T47D (cell line): ENCODE data around the gene PIANP.
A peak's percentile ranks its signal among the peaks of the same experiment; 100 is the strongest.
"Not testable (repeated sequence)": the region's sequence is repeated elsewhere in the genome, so short reads cannot be mapped to it uniquely, and the experiment has no call there.

Source experiments
- DNase-seq, 2 experiments: peaks; one replicate each; pipeline versions ENCODE4 v3.0.0 to v3.0.0-alpha.2; 2011 to 2012; ENCODE audit warnings: low read depth in 1 of 2, low spot score in 1 of 2
- JUND ChIP-seq: IDR thresholded peaks from 2 replicates; pipeline ENCODE4 v1.6.1; 2012; ENCODE audit warnings: low read depth
- in situ Hi-C: cut with HindIII; loops from 2 replicates; pipeline ENCODE4 v1.10.0; 2016; ENCODE audit warnings: low sequenced_read_pairs, low pct_unique_long_range_greater_than_20kb

PIANP gene

DNA sequence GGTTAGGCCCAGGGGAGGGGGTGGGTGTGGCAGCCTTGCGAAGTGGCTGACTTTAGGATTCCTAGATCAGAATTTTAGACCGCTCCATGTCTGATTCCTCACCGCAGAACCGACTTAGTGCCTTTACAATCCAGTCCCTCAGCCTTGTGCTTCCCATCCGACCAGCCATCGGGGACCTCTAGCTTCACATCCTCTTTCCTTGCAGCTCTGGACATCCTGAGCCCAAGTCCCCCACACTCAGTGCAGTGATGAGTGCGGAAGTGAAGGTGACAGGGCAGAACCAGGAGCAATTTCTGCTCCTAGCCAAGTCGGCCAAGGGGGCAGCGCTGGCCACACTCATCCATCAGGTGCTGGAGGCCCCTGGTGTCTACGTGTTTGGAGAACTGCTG, 23.8 kb upstream of the PIANP start:
- in situ Hi-C loops: no loop called here
- TF ChIP-seq JUND: no peak
- DNase-seq: no peak

DNA sequence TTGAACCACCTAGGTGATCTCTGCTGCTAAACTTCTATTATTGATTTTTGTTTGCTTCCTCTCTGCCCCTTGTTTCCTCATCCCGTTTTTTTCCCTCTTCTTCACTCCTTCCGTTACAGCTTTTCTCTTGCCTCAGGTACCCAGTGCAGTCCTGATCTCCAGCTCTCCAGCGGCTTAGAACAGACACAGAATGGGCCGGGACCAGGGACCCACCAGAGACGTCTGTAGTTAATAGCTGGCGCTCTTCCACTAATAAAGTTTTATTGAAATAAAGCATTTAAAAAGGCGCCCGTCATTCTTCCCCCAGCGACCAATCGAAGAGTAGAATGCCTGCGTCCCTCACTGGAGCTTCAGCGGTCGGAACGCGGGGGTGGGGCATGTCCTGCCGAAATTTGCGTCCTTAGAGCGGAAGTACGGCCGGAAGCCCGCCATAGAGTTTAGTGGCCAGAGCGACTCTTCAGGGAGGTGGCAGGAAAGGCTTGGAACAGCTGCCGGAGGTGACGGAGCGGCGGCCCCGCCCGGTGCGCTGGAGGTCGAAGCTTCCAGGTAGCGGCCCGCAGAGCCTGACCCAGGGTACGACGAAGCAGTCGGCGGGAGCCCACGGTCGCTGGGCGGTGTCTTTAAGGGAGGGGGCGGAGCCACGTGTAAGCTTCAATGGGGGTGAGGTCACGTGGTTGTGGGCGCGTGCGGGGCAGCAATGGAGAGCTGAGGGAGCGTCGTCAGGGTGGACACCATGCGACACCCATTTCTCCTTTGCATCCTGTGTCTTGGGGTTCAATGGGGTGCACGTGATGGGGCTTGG, 23.2 kb upstream of the PIANP start, which contains the start of gene COPS7A:
COPS7A (plus strand) TSS at position 440 of the 802 bp plus-strand sequence. CDS start 611 bp downstream, outside the sequence.
- in situ Hi-C loops: no loop called here
- DNase-seq: peak; percentile 64 to 94
- no peak for TF ChIP-seq JUND

DNA sequence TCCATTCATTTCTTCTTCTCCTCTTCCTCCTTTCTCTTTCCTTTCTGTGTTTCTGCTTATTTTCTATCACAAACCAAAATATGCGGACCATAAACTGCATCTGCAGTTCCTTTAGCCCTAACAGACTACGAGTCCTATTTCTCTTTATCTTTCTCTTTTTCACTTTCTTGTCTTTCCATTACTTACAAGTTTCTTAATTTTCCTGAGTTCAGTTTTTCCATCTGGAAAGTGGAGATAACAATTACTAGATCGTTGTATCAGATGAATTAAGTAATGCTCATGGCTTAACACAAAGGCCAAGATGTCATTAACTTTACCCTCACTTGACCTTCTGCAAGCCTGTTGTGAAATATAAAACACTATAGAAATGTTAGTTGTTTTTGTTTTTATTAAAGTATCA, 22.2 kb upstream of the PIANP start:
- no peak for TF ChIP-seq JUND
- in situ Hi-C loops: no loop called here
- no peak for DNase-seq

DNA sequence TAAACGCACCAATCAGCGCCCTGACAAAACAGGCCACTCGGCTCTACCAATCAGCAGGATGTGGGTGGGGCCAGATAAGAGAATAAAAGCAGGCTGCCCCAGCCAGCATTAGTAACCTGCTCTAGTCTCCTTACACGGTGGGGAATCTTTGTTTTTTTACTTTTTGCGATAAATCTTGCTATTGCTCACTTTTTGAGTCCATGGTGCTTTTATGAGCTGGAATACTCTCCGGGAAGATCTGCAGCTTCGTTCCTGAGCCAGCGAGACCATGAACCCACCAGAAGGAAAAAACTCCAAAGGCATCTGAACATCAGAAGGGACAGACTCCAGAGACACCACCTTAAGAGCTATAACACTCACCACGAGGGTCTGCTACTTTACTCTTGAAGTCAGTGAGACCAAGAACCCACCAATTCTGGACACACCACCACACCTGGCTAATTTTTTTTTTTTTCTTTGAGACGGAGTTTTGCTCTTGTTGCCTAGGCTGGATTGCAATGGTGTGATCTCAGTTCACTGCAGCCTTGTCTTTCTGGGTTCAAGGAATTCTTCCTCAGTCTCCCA, 16.3 kb upstream of the PIANP start:
- DNase-seq: no peak
- in situ Hi-C loops: no loop called here
- TF ChIP-seq JUND: no peak

DNA sequence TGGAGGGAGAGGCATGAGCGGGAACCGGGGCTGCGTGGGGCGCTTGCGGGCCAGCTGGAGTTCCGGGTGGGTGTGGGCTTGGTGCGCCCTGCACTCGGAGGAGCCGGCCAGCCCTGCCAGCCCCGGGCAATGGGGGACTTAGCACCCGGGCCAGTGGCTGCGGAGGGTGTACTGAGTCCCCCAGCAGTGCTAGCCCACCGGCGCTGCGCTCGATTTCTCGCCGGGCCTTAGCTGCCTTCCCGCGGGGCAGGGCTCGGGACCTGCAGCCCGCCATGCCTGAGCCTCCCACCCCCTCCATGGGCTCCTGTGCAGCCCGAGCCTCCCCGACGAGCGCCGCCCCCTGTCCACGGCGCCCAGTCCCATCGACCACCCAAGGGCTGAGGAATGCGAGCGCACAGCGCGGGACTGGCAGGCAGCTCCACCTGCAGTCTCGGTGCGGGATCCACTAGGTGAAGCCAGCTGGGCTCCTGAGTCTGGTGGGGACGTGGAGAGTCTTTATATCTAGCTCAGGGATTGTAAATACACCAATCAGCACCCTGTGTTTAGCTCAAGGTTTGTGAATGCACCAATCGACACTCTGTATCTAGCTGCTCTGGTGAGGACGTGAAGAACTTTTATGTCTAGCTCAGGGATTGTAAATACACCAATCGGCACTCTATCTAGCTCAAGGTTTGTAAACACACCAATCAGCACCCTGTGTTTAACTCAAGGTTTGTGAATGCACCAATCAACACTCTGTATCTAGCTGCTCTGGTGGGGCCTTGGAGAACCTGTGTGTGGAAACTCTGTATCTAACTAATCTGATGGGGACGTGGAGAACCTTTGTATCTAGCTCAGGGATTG, 15.6 kb upstream of the PIANP start:
- DNase-seq, in situ Hi-C loops: not testable (repeated sequence)

DNA sequence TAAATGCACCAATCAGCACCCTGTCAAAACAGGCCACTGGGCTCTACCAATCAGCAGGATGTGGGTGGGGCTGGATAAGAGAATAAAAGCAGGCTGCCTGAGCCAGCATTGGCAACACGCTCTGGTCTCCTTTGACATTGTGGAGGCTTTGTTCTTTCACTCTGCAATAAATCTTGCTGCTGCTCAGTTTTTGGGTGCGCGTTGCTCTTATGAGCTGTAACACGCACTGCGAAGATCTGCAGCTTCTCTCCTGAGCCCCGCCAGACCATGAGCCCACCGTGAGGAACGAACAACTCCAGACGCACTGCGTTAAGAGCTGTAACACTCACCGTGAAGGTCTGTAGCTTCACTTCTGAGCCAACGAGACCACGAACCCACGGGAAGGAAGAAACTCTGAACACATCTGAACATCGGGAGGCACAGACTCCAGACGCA, 8.4 kb upstream of the PIANP start:
- no peak for DNase-seq
- no peak for TF ChIP-seq JUND
- in situ Hi-C loops: no loop called here

DNA sequence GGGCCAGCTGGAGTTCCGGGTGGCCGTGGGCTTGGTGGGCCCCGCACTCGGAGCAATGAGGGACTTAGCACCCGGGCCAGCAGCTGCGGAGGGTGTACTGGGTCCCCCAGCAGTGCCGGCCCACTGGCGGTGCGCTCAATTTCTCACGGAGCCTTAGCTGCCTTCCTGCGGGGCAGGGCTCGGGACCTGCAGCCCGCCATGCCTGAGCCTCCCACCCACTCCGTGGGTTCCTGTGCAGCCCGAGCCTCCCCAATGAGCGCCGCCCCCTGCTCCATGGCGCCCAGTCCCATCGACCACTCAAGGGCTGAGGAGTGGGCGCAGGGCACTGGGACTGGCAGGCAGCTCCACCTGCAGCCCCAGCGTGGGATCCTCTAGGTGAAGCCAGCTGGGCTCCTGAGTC, 7.7 kb upstream of the PIANP start:
- DNase-seq, in situ Hi-C loops: not testable (repeated sequence)

DNA sequence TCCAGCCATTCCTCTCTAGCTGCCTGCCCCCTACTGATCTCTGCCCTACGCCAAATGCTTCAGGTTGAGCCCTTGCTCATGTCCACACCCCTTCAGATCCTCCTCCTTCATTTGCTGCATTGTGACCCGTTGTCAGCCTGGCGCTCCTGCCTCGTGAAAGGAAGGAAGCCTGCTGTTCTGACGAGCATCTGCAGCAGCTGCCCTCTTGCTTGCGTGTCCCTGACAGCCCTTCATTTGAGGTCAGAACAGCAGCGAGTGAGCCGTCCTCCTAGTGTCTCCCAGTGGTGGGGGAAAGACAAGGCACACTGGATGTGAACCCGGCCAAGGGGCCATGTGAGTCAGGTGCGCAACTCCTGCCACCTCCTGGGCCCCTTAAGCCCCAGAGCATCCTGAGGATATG, 3.0 kb upstream of the PIANP start:
- DNase-seq: peak in 1 of 2 experiments; percentile 3
- in situ Hi-C loops: no loop called here
- no peak for TF ChIP-seq JUND

DNA sequence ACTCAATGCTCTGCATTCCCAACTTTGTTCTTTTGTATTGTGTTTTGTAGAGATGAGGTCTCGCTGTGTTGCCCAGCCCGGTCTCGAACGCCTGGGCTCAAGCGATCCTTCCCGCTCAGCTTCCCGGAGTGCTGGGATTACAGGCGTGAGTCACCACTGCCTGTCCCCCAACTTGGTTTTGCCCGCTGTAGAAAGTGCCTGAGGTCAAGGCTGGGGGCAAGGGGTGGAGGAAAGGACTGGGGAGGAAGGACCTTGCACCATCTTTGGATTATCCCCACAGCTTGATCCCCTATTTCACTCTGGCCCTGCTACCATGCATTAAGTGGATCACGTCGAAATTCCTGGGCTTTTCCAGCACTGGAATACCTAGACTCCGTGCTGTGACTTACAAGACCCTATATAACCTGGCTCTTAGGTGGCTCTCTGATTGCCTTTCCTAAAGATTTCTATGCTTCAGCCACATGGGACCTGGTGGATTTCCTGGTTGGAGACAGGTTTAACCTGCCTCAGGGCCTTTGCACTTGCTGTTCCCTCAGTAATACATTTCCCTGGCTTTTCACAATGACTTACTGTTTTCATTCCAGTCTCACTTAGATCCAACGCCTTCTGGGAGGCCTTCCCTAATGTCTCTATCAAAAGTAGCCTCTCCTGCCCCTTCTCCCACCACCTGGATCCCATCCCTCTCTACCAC, 608 bp upstream of the PIANP start:
- peak in 1 of 2 experiments; percentile 3 for DNase-seq
- in situ Hi-C loops: no loop called here

DNA sequence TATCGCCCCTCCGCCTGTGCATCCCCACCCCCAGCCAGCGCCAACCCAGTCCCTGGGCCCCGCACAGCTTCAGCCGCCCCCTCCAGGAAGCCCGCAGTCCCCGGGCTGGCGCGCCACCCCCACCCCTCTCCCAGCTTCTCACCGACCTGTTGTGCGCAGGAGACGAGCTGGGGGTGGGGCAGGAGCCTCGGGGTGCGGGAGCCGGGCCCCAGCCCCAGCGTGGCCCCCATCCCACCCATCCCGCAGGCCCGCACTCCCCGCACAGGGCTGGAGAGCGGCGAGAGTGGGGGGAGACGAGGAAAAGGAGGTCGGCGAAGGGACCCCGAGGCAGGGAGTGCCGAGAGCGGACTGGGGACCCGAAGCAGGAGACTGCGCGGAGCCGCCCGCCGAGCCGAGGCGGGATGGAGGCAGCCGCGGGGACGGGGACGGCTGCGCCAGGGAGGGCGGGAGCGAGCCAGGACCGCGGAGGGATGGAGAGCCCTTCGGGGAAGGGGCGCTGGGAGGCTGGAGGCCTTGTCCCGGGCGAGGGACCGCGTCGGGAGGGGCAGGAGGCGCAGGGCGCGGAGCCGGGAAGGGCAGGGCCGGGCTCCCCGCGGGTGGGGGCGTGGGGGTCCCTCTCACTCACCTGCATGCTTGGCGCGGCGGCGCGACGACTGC, 498 bp downstream of the PIANP start:
- in situ Hi-C loops: no loop called here
- no peak for DNase-seq

More for the DNA sequence above, 608 bp upstream of the PIANP start:
- TF ChIP-seq JUND: no peak

DNA sequence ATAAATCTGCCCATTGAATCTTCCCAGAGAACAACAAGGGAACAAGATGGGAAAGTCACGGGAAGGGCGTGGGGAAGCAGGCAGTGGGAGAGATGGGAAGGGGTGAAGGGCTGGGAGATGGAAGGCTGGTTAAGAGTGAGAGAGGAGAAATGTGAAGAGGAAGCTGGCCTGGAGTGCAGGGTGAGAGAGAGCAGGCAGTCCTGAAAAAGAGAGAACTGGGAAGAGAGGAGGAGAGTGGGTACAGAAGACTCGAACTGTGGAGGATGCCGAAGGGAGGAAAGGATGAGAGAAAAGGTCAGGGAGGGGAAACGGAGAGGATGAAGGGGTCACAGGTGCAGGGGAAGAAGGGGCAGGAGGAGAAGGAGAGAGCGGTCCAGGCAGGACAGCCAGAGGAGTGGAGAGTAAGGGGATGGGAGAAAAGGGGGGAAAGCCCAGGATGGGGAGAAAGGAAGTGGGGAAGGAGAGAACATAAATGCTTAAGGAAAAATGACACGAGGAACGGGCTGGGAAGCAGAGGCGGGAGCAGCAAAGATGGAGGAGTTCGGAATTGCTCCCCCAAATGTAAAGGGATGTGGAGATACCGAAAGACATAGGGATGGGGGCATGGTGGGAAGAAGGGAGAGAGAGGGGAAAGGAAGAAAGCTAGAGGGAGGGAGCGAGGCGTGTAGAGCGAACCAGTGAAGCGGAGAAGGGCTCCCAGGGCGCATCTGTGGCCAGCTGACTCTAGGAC, 1.2 kb downstream of the PIANP start:
- no peak for DNase-seq
- TF ChIP-seq JUND: no peak
- in situ Hi-C loops: no loop called here

More for the DNA sequence above, 498 bp downstream of the PIANP start:
- no peak for TF ChIP-seq JUND
